Bronchial epithelial cell (primary cell): ENCODE results near the gene DMBT1. TPM values are rescaled to one million over a fixed set of nuclear protein-coding genes. Genes with fewer than 3 reads are reported as not detected.

Source experiments
- DNase-seq: peaks from one replicate; pipeline ENCODE4 v3.0.0-alpha.2; 2010; ENCODE audit warnings: low read depth
- FAIRE-seq: peaks from 2 replicates; lab custom pipeline; 2011; peaks lifted over from hg19 to GRCh38; lab: Jason Lieb, UNC
- H3K27me3 ChIP-seq: 2 replicates; pipeline ENCODE4 v1.5.1; 2011; ENCODE audit warnings: low read length; ENCODE audit not compliant: control insufficient read depth, insufficient read depth
- H3K36me3 ChIP-seq: 2 replicates; pipeline ENCODE4 v1.5.1; 2011; ENCODE audit warnings: low read length; ENCODE audit not compliant: control insufficient read depth, insufficient read depth
- H3K4me3 ChIP-seq: 2 replicates; pipeline ENCODE4 v1.5.1; 2011; ENCODE audit warnings: mild to moderate bottlenecking, low read depth, low read length, control low read depth
- CTCF ChIP-seq: IDR thresholded peaks from 2 replicates; pipeline ENCODE4 v1.5.1; 2011; ENCODE audit warnings: mild to moderate bottlenecking, moderate library complexity, low read length, control low read depth, inconsistent platforms; ENCODE audit not compliant: insufficient read depth, severe bottlenecking
- total RNA-seq: library from RNA; depleted of rRNA; stranded (reverse); fragments of >200 nt; gene quantifications from 2 replicates; pipeline ENCODE4 v1.2.1, GENCODE V29; 2014

Gene DMBT1
- total RNA-seq, 1 donor from 2014 or later: not detected

- FAIRE-seq (no peak), DNase-seq (no peak)
- peaks cover 9% of the 10 kb centered on the region for H3K27me3 ChIP-seq
- no peak overlapping the region for H3K4me3 ChIP-seq
- H3K36me3 ChIP-seq: no peaks in the 10 kb centered on the region
- no peak for TF ChIP-seq CTCF
These were observed 1.2 kb downstream of the DMBT1 start for GRCh38 chr10:122561792-122562191.

DNA sequence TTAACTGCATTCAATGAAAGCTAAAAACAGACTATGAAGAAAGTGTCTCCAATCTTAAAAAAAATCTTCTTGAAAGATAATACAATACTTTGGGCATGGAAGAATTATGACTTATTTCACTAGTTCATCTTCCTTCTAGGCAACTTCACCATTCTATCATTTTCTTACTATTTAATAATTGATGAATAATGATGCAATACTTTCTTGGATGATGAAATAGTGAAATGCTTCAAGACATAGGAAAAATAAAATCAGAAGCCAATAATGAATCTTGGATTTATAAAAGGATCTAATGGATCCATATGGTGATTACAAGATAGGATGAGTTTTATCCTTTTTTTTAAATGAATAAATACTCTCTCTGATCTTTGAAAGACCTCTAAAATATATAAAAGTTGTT lies 4.4 kb downstream of the DMBT1 start:
- FAIRE-seq (no peak), DNase-seq (no peak)
- Histone ChIP-seq H3K4me3 (no peak overlapping the region), H3K27me3 (peaks cover 9% of the 10 kb centered on the region), H3K36me3 (no peaks in the 10 kb centered on the region)
- TF ChIP-seq CTCF: no peak

GRCh38 chr10:122565766-122566206 lies 5.2 kb downstream of the DMBT1 start:
- Histone ChIP-seq H3K27me3 (peaks cover 9% of the 10 kb centered on the region), H3K4me3 (peak overlapping the region; percentile 10)
- FAIRE-seq: peak; percentile 66

DNA sequence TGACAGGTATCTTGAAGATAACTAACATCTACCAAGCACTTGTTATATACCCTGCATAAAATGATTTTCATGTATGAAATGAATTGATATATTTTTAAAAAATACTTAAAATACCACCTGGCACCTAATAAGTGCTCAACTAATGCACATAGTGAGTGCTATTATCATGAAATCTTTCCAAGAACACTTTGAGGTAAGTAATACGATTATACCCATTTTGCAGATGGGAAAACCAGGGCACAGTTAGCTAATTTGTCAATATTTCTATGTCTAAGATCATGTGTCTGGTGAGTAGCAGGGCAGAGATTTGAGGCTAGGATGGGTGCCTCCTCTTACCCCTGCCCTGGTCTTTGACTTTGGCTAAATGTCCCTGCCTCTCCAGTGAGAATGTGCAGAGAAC lies 6.1 kb downstream of the DMBT1 start:
- TF ChIP-seq CTCF: no peak
- peaks cover 9% of the 10 kb centered on the region for H3K27me3 ChIP-seq
- H3K36me3 ChIP-seq: no peaks in the 10 kb centered on the region
- no peak overlapping the region for H3K4me3 ChIP-seq
- FAIRE-seq (no peak), DNase-seq (no peak)

More at GRCh38 chr10:122565766-122566206, 5.2 kb downstream of the DMBT1 start:
- no peaks in the 10 kb centered on the region for H3K36me3 ChIP-seq
- DNase-seq: peak; percentile 81
- TF ChIP-seq CTCF: peak; percentile 79

- TF ChIP-seq CTCF: peak; percentile 72
- Histone ChIP-seq H3K36me3 (no peaks in the 10 kb centered on the region), H3K4me3 (no peak overlapping the region), H3K27me3 (peaks cover 9% of the 10 kb centered on the region)
- DNase-seq (no peak), FAIRE-seq (no peak)
These were observed 6.6 kb downstream of the DMBT1 start for GRCh38 chr10:122567056-122567660.

- FAIRE-seq (no peak), DNase-seq (no peak)
- H3K27me3 ChIP-seq: no peaks in the 10 kb centered on the region
- H3K36me3 ChIP-seq: no peaks in the 10 kb centered on the region
- H3K4me3 ChIP-seq: no peak overlapping the region
- TF ChIP-seq CTCF: no peak
These were observed 8.0 kb downstream of the DMBT1 start for GRCh38 chr10:122568551-122568950.
